Mesendoderm (in vitro differentiated cells): ENCODE measurements around the gene E2F3.
A peak's percentile ranks its signal among the peaks of the same experiment; 100 is the strongest.

Experiments used
- DNase-seq: peaks from one replicate; pipeline ENCODE4 v3.0.0; 2013
- H2AK5ac ChIP-seq: 2 replicates; pipeline ENCODE4 v1.6.1; 2013; ENCODE audit warnings: low read length, inconsistent platforms
- H2BK120ac ChIP-seq: 2 replicates; pipeline ENCODE4 v1.6.1; 2013; ENCODE audit warnings: low read depth, mild to moderate bottlenecking, low read length, moderate library complexity, mixed read lengths
- H2BK15ac ChIP-seq: replicated peaks from 2 replicates; pipeline ENCODE4 v1.6.1; 2013; ENCODE audit warnings: low read depth, mild to moderate bottlenecking, moderate library complexity
- H2BK5ac ChIP-seq: 2 replicates; pipeline ENCODE4 v1.6.1; 2013; ENCODE audit warnings: low read length, inconsistent platforms
- H3K18ac ChIP-seq: 2 replicates; pipeline ENCODE4 v1.6.1; 2013; ENCODE audit warnings: mild to moderate bottlenecking, low read length, mixed read lengths
- H3K23ac ChIP-seq: one replicate; pipeline ENCODE4 v1.6.1; 2013; ENCODE audit warnings: low read length
- H3K27ac ChIP-seq: 2 replicates; pipeline ENCODE4 v1.5.1; 2013; ENCODE audit warnings: low read depth, mild to moderate bottlenecking, inconsistent platforms, low read length, moderate library complexity
- H3K27me3 ChIP-seq: 2 replicates; pipeline ENCODE4 v1.6.1; 2013; ENCODE audit warnings: low read length, control low read depth, mild to moderate bottlenecking, inconsistent platforms; ENCODE audit not compliant: insufficient read depth, poor library complexity
- H3K36me3 ChIP-seq: 2 replicates; pipeline ENCODE4 v1.6.1; 2013; ENCODE audit warnings: low read length, inconsistent platforms; ENCODE audit not compliant: control insufficient read depth, insufficient read depth
- H3K4ac ChIP-seq: one replicate; pipeline ENCODE4 v1.6.1; 2013; ENCODE audit warnings: low read depth, mild to moderate bottlenecking, low read length, moderate library complexity
- H3K4me1 ChIP-seq: 2 replicates; pipeline ENCODE4 v1.6.1; 2013; ENCODE audit warnings: low read depth, low read length, inconsistent platforms; ENCODE audit not compliant: control insufficient read depth
- H3K4me2 ChIP-seq: 2 replicates; pipeline ENCODE4 v1.6.1; 2013; ENCODE audit warnings: low read length
- H3K4me3 ChIP-seq: 2 replicates; pipeline ENCODE4 v1.5.1; 2013; ENCODE audit warnings: mild to moderate bottlenecking, low read length
- H3K56ac ChIP-seq: one replicate; pipeline ENCODE4 v1.6.1; 2013; ENCODE audit warnings: low read length
- H3K79me1 ChIP-seq: 2 replicates; pipeline ENCODE4 v1.6.1; 2013; ENCODE audit warnings: low read length, inconsistent platforms
- H3K79me2 ChIP-seq: 2 replicates; pipeline ENCODE4 v1.6.1; 2013; ENCODE audit warnings: mild to moderate bottlenecking, low read length; ENCODE audit not compliant: control insufficient read depth, insufficient read depth
- H3K9ac ChIP-seq: 2 replicates; pipeline ENCODE4 v1.6.1; 2013; ENCODE audit warnings: low read length, inconsistent platforms
- H4K5ac ChIP-seq: one replicate; pipeline ENCODE4 v1.6.1; 2013; ENCODE audit warnings: low read length
- H4K8ac ChIP-seq: one replicate; pipeline ENCODE4 v1.6.1; 2013; ENCODE audit warnings: low read depth, mild to moderate bottlenecking, control low read depth, low read length, moderate library complexity
- WGBS: extraction: QIAGEN DNeasy Blood & Tissue Kit; methylation state at CpG from one replicate; pipeline ENCODE4 v1.1.7; 2013; ENCODE audit warnings: low lambda C conversion rate, missing lambda C conversion rate; ENCODE audit not compliant: insufficient coverage; ENCODE audit errors: extremely low coverage; 5-methylcytosine and 5-hydroxymethylcytosine counted together

Gene E2F3

GRCh38 chr6:20362623-20363022 lies 39.1 kb upstream of the E2F3 start:
- Histone ChIP-seq H3K4me1 (no peaks in the 10 kb centered on the region), H3K4me2 (no peak overlapping the region)

GRCh38 chr6:20364327-20364726 lies 37.4 kb upstream of the E2F3 start:
- Histone ChIP-seq H3K27me3 (no peaks in the 10 kb centered on the region), H3K4me1 (no peaks in the 10 kb centered on the region), H4K8ac (no peak overlapping the region), H3K23ac (no peak overlapping the region), H2AK5ac (no peak overlapping the region), H3K9ac (no peak overlapping the region), H3K27ac (no peak overlapping the region), H3K79me2 (no peaks in the 10 kb centered on the region), H2BK120ac (no peak overlapping the region), H3K4me3 (no peak overlapping the region), H3K56ac (no peak overlapping the region), H4K5ac (no peak overlapping the region), H3K4ac (no peak overlapping the region), H2BK15ac (no peak overlapping the region), H2BK5ac (no peak overlapping the region), H3K18ac (no peak overlapping the region), H3K4me2 (no peak overlapping the region), H3K36me3 (no peaks in the 10 kb centered on the region), H3K79me1 (no peaks in the 10 kb centered on the region)
- no peak for DNase-seq
- no CpG with 5 or more reads among the region's 2 CpGs for WGBS

More at GRCh38 chr6:20362623-20363022, 39.1 kb upstream of the E2F3 start:
- Histone ChIP-seq H3K36me3 (no peaks in the 10 kb centered on the region), H2AK5ac (no peak overlapping the region), H2BK15ac (no peak overlapping the region), H3K56ac (no peak overlapping the region), H3K27me3 (no peaks in the 10 kb centered on the region), H4K8ac (no peak overlapping the region), H3K4me3 (no peak overlapping the region), H2BK5ac (no peak overlapping the region), H4K5ac (no peak overlapping the region), H3K23ac (no peak overlapping the region), H3K4ac (no peak overlapping the region), H3K18ac (no peak overlapping the region), H2BK120ac (no peak overlapping the region), H3K79me2 (no peaks in the 10 kb centered on the region), H3K9ac (no peak overlapping the region), H3K79me1 (no peaks in the 10 kb centered on the region), H3K27ac (no peak overlapping the region)
- no peak for DNase-seq
- WGBS = no CpG with 5 or more reads among the region's 1 CpG

GRCh38 chr6:20365456-20365855 lies 36.2 kb upstream of the E2F3 start:
- DNase-seq = no peak
- WGBS = no CpG with 5 or more reads among the region's 3 CpGs

GRCh38 chr6:20366082-20366830 lies 35.4 kb upstream of the E2F3 start:
- Histone ChIP-seq H3K27me3 (no peaks in the 10 kb centered on the region), H4K8ac (no peak overlapping the region), H2BK120ac (no peak overlapping the region), H2BK5ac (no peak overlapping the region), H3K4ac (no peak overlapping the region), H4K5ac (no peak overlapping the region), H3K79me1 (no peaks in the 10 kb centered on the region), H2AK5ac (no peak overlapping the region), H2BK15ac (no peak overlapping the region), H3K36me3 (no peaks in the 10 kb centered on the region), H3K23ac (no peak overlapping the region), H3K9ac (no peak overlapping the region), H3K4me3 (no peak overlapping the region), H3K56ac (no peak overlapping the region), H3K18ac (no peak overlapping the region), H3K4me1 (no peaks in the 10 kb centered on the region), H3K4me2 (no peak overlapping the region), H3K79me2 (no peaks in the 10 kb centered on the region), H3K27ac (no peak overlapping the region)
- peak; percentile 27 for DNase-seq
- WGBS = no CpG with 5 or more reads among the region's 7 CpGs

More at GRCh38 chr6:20365456-20365855, 36.2 kb upstream of the E2F3 start:
- Histone ChIP-seq H2BK120ac (no peak overlapping the region), H3K36me3 (no peaks in the 10 kb centered on the region), H4K5ac (no peak overlapping the region), H3K27me3 (no peaks in the 10 kb centered on the region), H4K8ac (no peak overlapping the region), H3K79me1 (no peaks in the 10 kb centered on the region), H3K4me1 (no peaks in the 10 kb centered on the region), H3K4me2 (no peak overlapping the region), H3K27ac (no peak overlapping the region), H3K79me2 (no peaks in the 10 kb centered on the region), H3K18ac (no peak overlapping the region), H2BK5ac (no peak overlapping the region), H3K9ac (no peak overlapping the region), H3K56ac (no peak overlapping the region), H2BK15ac (no peak overlapping the region), H3K23ac (no peak overlapping the region), H3K4me3 (no peak overlapping the region), H2AK5ac (no peak overlapping the region), H3K4ac (no peak overlapping the region)

- Histone ChIP-seq H2BK120ac (no peak overlapping the region), H3K4ac (no peak overlapping the region), H3K4me3 (no peak overlapping the region), H3K9ac (no peak overlapping the region), H2BK15ac (no peak overlapping the region), H3K4me2 (no peak overlapping the region), H3K18ac (no peak overlapping the region), H2BK5ac (no peak overlapping the region), H3K27me3 (no peaks in the 10 kb centered on the region), H3K23ac (no peak overlapping the region), H3K4me1 (no peaks in the 10 kb centered on the region), H4K5ac (no peak overlapping the region), H4K8ac (no peak overlapping the region), H3K56ac (no peak overlapping the region), H3K79me2 (no peaks in the 10 kb centered on the region), H3K27ac (no peak overlapping the region), H3K79me1 (no peaks in the 10 kb centered on the region), H2AK5ac (no peak overlapping the region), H3K36me3 (no peaks in the 10 kb centered on the region)
- DNase-seq = no peak
- WGBS = no CpG with 5 or more reads among the region's 1 CpG
Measured at GRCh38 chr6:20367743-20368485, 33.8 kb upstream of the E2F3 start.
